Heart right ventricle (tissue), 16 donors: ENCODE measurements around the gene NEBL. TPM values are rescaled to one million over a fixed set of nuclear protein-coding genes. Genes with fewer than 3 reads are reported as not detected.

Experiments used
- ATAC-seq, 8 donors: fragments of 200-7000 bp; cut with Tn5 transposase; one replicate each; pipeline ENCODE4 v1.9.1; 2020; ENCODE audit warnings: mild to moderate bottlenecking in 8 of 8, moderate library complexity in 8 of 8, moderate number of reproducible peaks in 1 of 8
- DNase-seq, 2 donors: peaks; one replicate each; pipeline ENCODE4 v3.0.0-alpha.2; 2020
- H3K27ac ChIP-seq, 10 donors: fragments of 200-600 bp; sonication (generic) in 2 of 10; one replicate each; pipeline versions ENCODE4 v1.5.0 to v1.8.0; 2020 to 2022; ENCODE audit warnings: mild to moderate bottlenecking in 3 of 10
- H3K27me3 ChIP-seq, 7 donors: fragments of 200-600 bp; one replicate each; pipeline ENCODE4 v1.8.0; 2021 to 2022; ENCODE audit warnings: mild to moderate bottlenecking in 2 of 7
- H3K36me3 ChIP-seq, 9 donors: fragments of 200-600 bp; sonication (generic) in 1 of 9; one replicate each; pipeline versions ENCODE4 v1.5.0 to v1.8.0; 2020 to 2022; ENCODE audit warnings: mild to moderate bottlenecking in 2 of 9
- H3K4me1 ChIP-seq, 9 donors: fragments of 200-600 bp; sonication (generic) in 1 of 9; one replicate each; pipeline versions ENCODE4 v1.5.0 to v1.8.0; 2020 to 2022; ENCODE audit warnings: mild to moderate bottlenecking in 4 of 9
- H3K4me3 ChIP-seq, 10 donors: fragments of 200-600 bp; sonication (generic) in 2 of 10; one replicate each; pipeline versions ENCODE4 v1.5.0 to v1.8.0; 2020 to 2022; ENCODE audit warnings: mild to moderate bottlenecking in 7 of 10, moderate library complexity in 2 of 10
- H3K9me3 ChIP-seq, 11 donors: fragments of 200-600 bp in 10 of 11; sonication (generic) in 2 of 11; one replicate each; pipeline versions ENCODE4 v1.5.0 to v1.8.0; 2013 to 2022; ENCODE audit warnings: mild to moderate bottlenecking in 2 of 11, control low read depth in 1 of 11, moderate library complexity in 1 of 11
- WGBS, 2 donors: extraction: QIAGEN DNeasy Blood & Tissue Kit; methylation state at CpG; one replicate each; pipeline ENCODE4 v1.1.7; 2013; ENCODE audit warnings: inconsistent platforms in 1 of 2; 5-methylcytosine and 5-hydroxymethylcytosine counted together
- intact Hi-C, 10 donors: fragments of 100-400 bp; cut with DNase I; formaldehyde crosslinking; loops; one replicate each; pipeline versions ENCODE4 v1.11.1 to v1.14.2; 2022
- polyA plus RNA-seq, 2 donors: library from polyadenylated mRNA; stranded (reverse); fragments of 200-250 nt; gene quantifications; one replicate each; pipeline ENCODE4 v1.2.3, GENCODE V29; 2013
- total RNA-seq, 10 donors: library from RNA; stranded (reverse); fragmentation: NEBNext Ultra II Directional in 3 of 10; extraction: Animal tissue kit (Norgen Biotek cat#: 25700) in 3 of 10; gene quantifications; one replicate each; pipeline versions ENCODE4 v1.2.1 to v1.2.4, GENCODE V29; 2021 to 2023
- TF ChIP-seq, protein P1 (sequence below), 9 donors: fragments of 200-600 bp; sonication (generic) in 2 of 9; IDR thresholded peaks; one replicate each; pipeline versions ENCODE4 v1.5.0 to v1.8.0; 2021 to 2022; ENCODE audit warnings: antibody characterized with exemption in 9 of 9, mild to moderate bottlenecking in 5 of 9, moderate library complexity in 1 of 9
- donor health status: Arrhythmogenic right ventricular cardiomyopathy.
- donor health status: ischemic (EF 13 %, LVEDD 7.1; RV severe dilation, severe dysfunction).
- donor health status: healthy with polysubstance abuse.
- donor health status: DM: no; HTN: yes; CAD: no.
- donor health status: DM: no; HTN: no; CAD: no.
- donor health status: ischemic (EF 25% LVEDD 6.9; RV normal size, moderate dysfunction).
- donor health status: ischemic (EF 25% LVEDD 5.7; RV mildly dilated, moderate dysfunction).
- donor health status: healthy.
- donor health status: DM: yes; HTN: yes; CAD: no.
- donor health status: Ischemic cardiomyopathy.
- donor health status: ischemic (EF 35%, LVEDD 5.7; RV mildly dilated, moderate dysfunction).
- donor health status: nonischemic (EF 11% LVEDD 7.7; RV severe dilation, severe dysfunction).
- donor health status: DM: yes; HTN: yes; CAD: no.
- donor health status: PGD.
- donor health status: ischemic (EF 29% LVEDD 5.4; RV normal size, mild dysfunction).
- donor health status: nonischemic (EF 23%, LVEDD 6.1; RV moderate dilation, normal function).

NEBL gene
- total and polyA plus RNA-seq, 12 donors: 113 to 899 (median 722) TPM

DNA sequence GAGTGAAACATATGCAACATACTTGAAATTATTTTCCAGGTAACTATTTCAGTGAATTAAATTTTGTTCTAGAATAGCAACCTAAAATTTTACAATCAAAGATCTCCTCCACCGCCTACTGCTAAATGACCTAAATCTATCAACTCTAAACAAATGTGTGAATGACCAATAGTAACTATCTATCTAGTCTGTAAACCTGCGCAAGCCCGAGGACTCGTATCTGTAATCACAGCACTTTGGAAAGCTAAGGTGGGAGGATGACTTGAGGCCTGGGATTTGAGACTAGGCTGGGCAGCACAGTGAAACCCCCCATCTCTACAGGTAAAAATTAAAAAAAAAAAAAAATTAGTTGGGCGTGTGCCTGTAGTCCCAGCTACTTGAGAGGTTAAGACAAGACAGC is 83.0 kb downstream of the NEBL start:
- H3K36me3 ChIP-seq: peaks cover 0 to 89% (median 11%) of the 10 kb centered on the region in 9 donors
- intact Hi-C loops: no loop called here
- peak in 4 of 8 donors; percentile 3 to 13 (median 6) for ATAC-seq

DNA sequence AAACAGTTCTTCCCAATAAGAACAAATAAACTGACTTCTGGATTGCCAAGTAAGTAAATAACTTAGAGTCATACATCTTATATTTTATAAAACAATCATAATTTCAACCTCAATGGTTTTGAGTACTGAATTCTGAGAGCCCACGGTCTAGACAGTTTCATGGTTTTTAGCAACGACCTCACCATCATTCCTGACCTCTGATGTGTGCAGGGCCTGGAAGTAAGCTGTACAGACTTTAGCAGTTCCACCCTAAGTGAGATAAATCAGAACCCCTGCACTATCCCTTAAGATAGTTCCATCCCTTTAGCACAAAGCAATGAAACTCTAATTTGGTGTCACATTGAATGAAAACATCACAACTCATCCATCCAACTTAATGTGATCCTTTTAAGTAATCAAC is 86.0 kb downstream of the NEBL start:
- ATAC-seq (no peak), DNase-seq (no peak)
- peaks cover 0 to 89% (median 7%) of the 10 kb centered on the region in 9 donors for H3K36me3 ChIP-seq
- intact Hi-C loops: no loop called here
- no peak overlapping the region for H3K27ac ChIP-seq
- WGBS, 2 donors: 54 to 55% methylated on average over 2 of the region's 2 CpGs
- TF ChIP-seq, protein P1, sequence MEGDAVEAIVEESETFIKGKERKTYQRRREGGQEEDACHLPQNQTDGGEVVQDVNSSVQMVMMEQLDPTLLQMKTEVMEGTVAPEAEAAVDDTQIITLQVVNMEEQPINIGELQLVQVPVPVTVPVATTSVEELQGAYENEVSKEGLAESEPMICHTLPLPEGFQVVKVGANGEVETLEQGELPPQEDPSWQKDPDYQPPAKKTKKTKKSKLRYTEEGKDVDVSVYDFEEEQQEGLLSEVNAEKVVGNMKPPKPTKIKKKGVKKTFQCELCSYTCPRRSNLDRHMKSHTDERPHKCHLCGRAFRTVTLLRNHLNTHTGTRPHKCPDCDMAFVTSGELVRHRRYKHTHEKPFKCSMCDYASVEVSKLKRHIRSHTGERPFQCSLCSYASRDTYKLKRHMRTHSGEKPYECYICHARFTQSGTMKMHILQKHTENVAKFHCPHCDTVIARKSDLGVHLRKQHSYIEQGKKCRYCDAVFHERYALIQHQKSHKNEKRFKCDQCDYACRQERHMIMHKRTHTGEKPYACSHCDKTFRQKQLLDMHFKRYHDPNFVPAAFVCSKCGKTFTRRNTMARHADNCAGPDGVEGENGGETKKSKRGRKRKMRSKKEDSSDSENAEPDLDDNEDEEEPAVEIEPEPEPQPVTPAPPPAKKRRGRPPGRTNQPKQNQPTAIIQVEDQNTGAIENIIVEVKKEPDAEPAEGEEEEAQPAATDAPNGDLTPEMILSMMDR (IDR thresholded peaks at IDR 0.05): no peak
- peaks cover 0 to 29% (median 3%) of the 10 kb centered on the region in 9 donors for H3K4me1 ChIP-seq
- no peak overlapping the region for H3K4me3 ChIP-seq
- H3K27me3 ChIP-seq: no peaks in the 10 kb centered on the region
- H3K9me3 ChIP-seq: no peaks in the 10 kb centered on the region

More for the DNA sequence above, 83.0 kb downstream of the NEBL start:
- Histone ChIP-seq H3K9me3 (no peaks in the 10 kb centered on the region), H3K4me1 (peaks cover 0 to 29% (median 3%) of the 10 kb centered on the region in 9 donors), H3K4me3 (no peak overlapping the region), H3K27ac (no peak overlapping the region), H3K27me3 (no peaks in the 10 kb centered on the region)
- DNase-seq: no peak
- 86 to 90% methylated on average over 5 of the region's 5 CpGs for WGBS, 2 donors
- TF ChIP-seq, protein P1 (IDR thresholded peaks at IDR 0.05): no peak

DNA sequence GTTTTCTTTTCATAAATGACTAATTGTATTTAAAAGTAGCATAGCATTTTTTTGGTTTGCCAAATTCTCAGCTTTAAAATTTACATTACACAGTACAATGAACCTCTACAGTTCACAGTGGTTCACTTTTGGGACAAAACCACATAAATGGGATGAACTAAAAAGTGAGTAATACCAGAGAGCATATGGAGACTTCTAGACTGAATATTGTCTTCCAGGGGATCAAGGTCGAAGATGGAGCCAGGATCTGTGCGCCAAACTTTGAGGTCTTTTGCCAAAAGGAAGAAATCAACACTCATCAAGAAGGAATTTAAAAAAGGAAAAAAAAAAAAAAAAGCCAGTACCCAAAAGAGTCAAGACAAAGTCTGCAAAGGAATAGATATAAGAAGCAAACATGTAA is 87.5 kb downstream of the NEBL start:
- Histone ChIP-seq H3K9me3 (no peaks in the 10 kb centered on the region), H3K36me3 (peaks cover 0 to 89% (median 7%) of the 10 kb centered on the region in 9 donors), H3K27ac (no peak overlapping the region), H3K27me3 (no peaks in the 10 kb centered on the region), H3K4me3 (no peak overlapping the region), H3K4me1 (peaks cover 0 to 29% (median 3%) of the 10 kb centered on the region in 9 donors)
- ATAC-seq (no peak), DNase-seq (no peak)
- TF ChIP-seq, protein P1 (IDR thresholded peaks at IDR 0.05): no peak
- whole genome bisulfite sequencing, 2 donors: 76 to 89% methylated on average over 2 of the region's 2 CpGs
- intact Hi-C loops: no loop called here

DNA sequence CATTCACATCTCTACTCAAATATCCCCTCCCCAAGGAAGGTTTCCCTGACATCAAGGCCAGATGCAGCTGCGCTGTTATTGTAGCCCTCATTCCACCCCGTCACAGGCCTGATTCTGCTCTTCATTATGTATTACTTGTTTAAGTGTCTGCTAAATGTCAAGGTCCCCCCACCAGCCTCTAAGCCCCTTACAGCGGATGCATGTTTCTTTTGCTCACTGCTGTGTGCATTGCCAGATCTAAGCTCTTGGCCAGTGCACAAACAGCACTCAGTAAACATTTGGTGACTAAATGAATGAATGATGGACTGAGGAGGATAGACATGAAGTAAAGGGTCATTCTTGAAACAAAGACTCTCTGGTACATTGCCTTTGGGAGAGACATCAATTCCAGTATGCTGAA is 90.6 kb downstream of the NEBL start:
- DNase-seq: no peak
- Histone ChIP-seq H3K27me3 (no peaks in the 10 kb centered on the region), H3K27ac (no peak overlapping the region), H3K36me3 (peaks cover 0 to 96% (median 7%) of the 10 kb centered on the region in 9 donors), H3K4me1 (peaks cover 0 to 13% (median 0%) of the 10 kb centered on the region in 9 donors), H3K9me3 (no peaks in the 10 kb centered on the region), H3K4me3 (no peak overlapping the region)
- WGBS, 2 donors: 90 to 92% methylated on average over 3 of the region's 3 CpGs
- TF ChIP-seq, protein P1 (IDR thresholded peaks at IDR 0.05): no peak
- peak in 3 of 8 donors; percentile 2 to 23 (median 6) for ATAC-seq
- intact Hi-C loops: no loop called here
